T-helper 17 cell (primary cell): Measurements from ENCODE around the gene PYHIN1. TPM values are rescaled to one million over a fixed set of nuclear protein-coding genes. Genes with fewer than 3 reads are reported as not detected.
"Not testable (repeated sequence)": the region's sequence is repeated elsewhere in the genome, so short reads cannot be mapped to it uniquely, and the experiment has no call there.

Source experiments
- ATAC-seq: fragments of 150-1000 bp; cut with Tn5 transposase; 2 replicates; pipeline ENCODE4 v1.10.0; 2021; ENCODE audit warnings: mild to moderate bottlenecking, moderate library complexity
- DNase-seq, 3 donors: peaks; one replicate each; pipeline versions ENCODE4 v3.0.0 to v3.0.0-alpha.2; 2020 to 2021
- H3K9me3 ChIP-seq: one replicate; pipeline ENCODE4 v1.7.0; 2013; ENCODE audit warnings: low read length, mild to moderate bottlenecking; ENCODE audit not compliant: control insufficient read depth, poor library complexity, severe bottlenecking
- H3K27ac Mint-ChIP-seq: one replicate; pipeline ENCODE4 v1.8.0; 2022; ENCODE audit warnings: mild to moderate bottlenecking, moderate library complexity, mixed read lengths
- H3K27me3 Mint-ChIP-seq: one replicate; pipeline ENCODE4 v1.8.0; 2022; ENCODE audit warnings: mixed read lengths
- H3K36me3 Mint-ChIP-seq: one replicate; pipeline ENCODE4 v1.8.0; 2022; ENCODE audit warnings: low read depth, mixed read lengths
- H3K4me1 Mint-ChIP-seq: one replicate; pipeline ENCODE4 v1.8.0; 2022; ENCODE audit warnings: mild to moderate bottlenecking, mixed read lengths
- H3K4me3 Mint-ChIP-seq: one replicate; pipeline ENCODE4 v1.8.0; 2022; ENCODE audit warnings: mild to moderate bottlenecking, moderate library complexity, mixed read lengths
- total RNA-seq, 4 donors: library from RNA in 2 of 4; stranded (reverse) in 2 of 4; gene quantifications; one replicate each; pipeline ENCODE4 v1.2.3 and lab custom pipeline; 2022 to 2026

Gene PYHIN1
- total RNA-seq, 2 donors from 2014 or later = 42.1 to 48.1 TPM

- peak; percentile 79 for ATAC-seq
- Mint-ChIP-seq H3K4me3 (peak within 1 kb of the TSS; percentile 96), H3K27ac (peak within 1 kb of the TSS; percentile 99), H3K4me1 (peaks cover 45% of the 10 kb centered on the region), H3K36me3 (peaks cover 17% of the 10 kb centered on the region), H3K27me3 (no peaks in the 10 kb centered on the region)
- no peak for DNase-seq
- H3K9me3 ChIP-seq = no peaks in the 10 kb centered on the region
Measured at GRCh38 chr1:159009704-159010361, 78.5 kb downstream of the PYHIN1 start, which contains the start of gene IFI16. IFI16 (plus strand) TSS chr1:159009907; CDS start chr1:159014681, 4,774 bp downstream.

DNA sequence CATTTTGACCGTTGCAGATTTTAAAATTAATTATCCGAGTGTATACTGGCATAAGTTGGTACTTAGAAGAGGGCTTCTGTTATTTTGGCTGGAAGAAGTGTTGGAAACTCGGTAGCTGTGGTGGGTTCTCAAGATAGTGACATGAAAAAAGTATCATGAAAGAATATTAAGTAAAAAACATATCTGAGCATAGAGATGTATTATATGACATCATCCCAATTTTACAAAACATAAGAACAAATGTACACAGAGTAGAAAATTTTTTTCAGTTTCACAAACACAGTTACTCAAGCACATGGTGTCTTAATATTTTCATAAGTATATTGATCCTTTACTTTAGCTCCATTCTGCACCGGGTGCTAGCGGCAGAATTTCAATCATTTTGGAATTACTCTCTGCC, 79.0 kb downstream of the PYHIN1 start:
- Mint-ChIP-seq H3K36me3 (peaks cover 17% of the 10 kb centered on the region), H3K4me3 (peak overlapping the region; percentile 96), H3K27ac (peak overlapping the region; percentile 99), H3K27me3 (no peaks in the 10 kb centered on the region), H3K4me1 (peaks cover 48% of the 10 kb centered on the region)
- ATAC-seq (no peak), DNase-seq (no peak)
- H3K9me3 ChIP-seq = no peaks in the 10 kb centered on the region

DNA sequence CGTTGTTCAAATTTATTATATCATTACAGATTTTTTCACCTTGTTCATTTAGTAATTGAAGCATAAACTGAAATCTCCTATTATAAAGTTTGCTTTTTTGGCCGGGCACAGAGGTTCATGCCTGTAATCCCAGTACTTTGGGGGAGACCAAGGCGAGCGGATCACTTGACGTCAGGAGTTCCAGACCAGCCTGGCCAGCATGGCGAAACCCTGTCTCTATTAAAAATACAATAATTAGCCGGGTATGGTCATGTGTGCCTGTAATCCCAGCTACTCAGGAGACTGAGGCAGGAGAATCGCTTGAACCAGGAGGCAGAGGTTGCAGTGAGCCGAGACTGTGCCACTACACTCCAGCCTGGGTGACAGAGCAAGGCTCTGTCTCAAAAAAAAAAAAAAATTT, 79.6 kb downstream of the PYHIN1 start:
- not testable (repeated sequence) for H3K9me3 ChIP-seq, ATAC-seq, DNase-seq, H3K27me3 Mint-ChIP-seq
- Mint-ChIP-seq H3K27ac (peak overlapping the region; percentile 99), H3K36me3 (peaks cover 17% of the 10 kb centered on the region), H3K4me1 (peaks cover 51% of the 10 kb centered on the region), H3K4me3 (peak overlapping the region; percentile 96)

GRCh38 chr1:159011751-159012150, 80.4 kb downstream of the PYHIN1 start:
- no peak for DNase-seq
- no peak for ATAC-seq
- Mint-ChIP-seq H3K4me3 (peak overlapping the region; percentile 92), H3K27me3 (no peaks in the 10 kb centered on the region), H3K27ac (peak overlapping the region; percentile 99), H3K4me1 (peaks cover 54% of the 10 kb centered on the region), H3K36me3 (peaks cover 19% of the 10 kb centered on the region)
- no peaks in the 10 kb centered on the region for H3K9me3 ChIP-seq

DNA sequence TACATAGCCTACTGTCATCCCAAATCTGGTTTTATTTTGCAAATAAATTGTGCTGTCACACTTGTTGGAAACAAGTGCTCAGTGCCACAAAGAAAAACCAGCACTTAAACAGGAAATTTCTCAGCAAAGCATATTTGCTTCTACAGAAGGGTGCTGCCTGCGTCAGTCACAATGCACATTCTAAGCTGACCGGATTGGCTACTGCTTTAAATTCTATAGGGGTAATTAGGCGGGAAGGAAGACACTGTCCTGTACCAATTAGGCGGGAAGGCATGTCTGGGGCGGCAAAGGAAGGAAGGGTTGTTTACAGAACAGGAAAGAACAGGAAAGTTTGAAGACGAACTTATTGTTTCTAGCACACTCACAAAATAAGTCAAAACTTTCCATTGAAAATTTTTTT, 81.1 kb downstream of the PYHIN1 start:
- ATAC-seq (peak; percentile 50), DNase-seq (no peak)
- H3K4me1 Mint-ChIP-seq = peaks cover 55% of the 10 kb centered on the region
- no peaks in the 10 kb centered on the region for H3K27me3 Mint-ChIP-seq
- H3K36me3 Mint-ChIP-seq = peaks cover 21% of the 10 kb centered on the region
- peak overlapping the region; percentile 97 for H3K4me3 Mint-ChIP-seq
- H3K27ac Mint-ChIP-seq = peak overlapping the region; percentile 99
- H3K9me3 ChIP-seq = no peaks in the 10 kb centered on the region

DNA sequence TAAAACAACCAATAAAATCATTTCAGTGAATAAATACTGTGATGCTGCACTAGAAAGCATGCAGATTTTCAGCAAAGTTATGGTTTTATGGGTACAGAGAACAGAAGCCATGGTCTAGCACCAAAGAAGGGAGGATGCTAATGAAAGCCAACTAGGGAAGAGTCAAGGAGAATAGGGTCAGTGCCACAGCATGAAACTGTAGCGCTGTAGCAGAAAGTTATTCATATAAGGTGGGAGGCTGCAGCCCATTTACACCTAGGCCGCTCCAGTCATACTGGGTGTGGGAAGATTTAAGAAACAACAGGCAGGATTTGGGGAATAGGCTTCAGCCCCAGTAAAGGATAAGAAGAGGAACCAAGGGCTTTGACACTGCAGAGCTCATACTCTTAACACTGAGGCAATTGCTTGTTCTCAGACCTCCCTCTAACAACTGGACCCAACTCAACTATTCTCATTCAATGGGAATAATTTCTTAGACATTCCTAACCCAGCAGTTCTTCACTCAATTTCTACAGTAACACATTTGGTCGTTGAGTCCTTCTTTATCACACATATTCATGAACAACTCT, 82.7 kb downstream of the PYHIN1 start:
- Mint-ChIP-seq H3K27me3 (no peaks in the 10 kb centered on the region), H3K36me3 (peaks cover 26% of the 10 kb centered on the region), H3K4me1 (peaks cover 53% of the 10 kb centered on the region), H3K27ac (peak overlapping the region; percentile 99), H3K4me3 (peak overlapping the region; percentile 97)
- no peaks in the 10 kb centered on the region for H3K9me3 ChIP-seq
- ATAC-seq (no peak), DNase-seq (no peak)

- ATAC-seq (no peak), DNase-seq (no peak)
- H3K4me3 Mint-ChIP-seq = peak overlapping the region; percentile 97
- peaks cover 57% of the 10 kb centered on the region for H3K4me1 Mint-ChIP-seq
- H3K36me3 Mint-ChIP-seq = peaks cover 26% of the 10 kb centered on the region
- H3K9me3 ChIP-seq = no peaks in the 10 kb centered on the region
- H3K27me3 Mint-ChIP-seq = no peaks in the 10 kb centered on the region
- peak overlapping the region; percentile 99 for H3K27ac Mint-ChIP-seq
Measured at GRCh38 chr1:159014851-159015250, 83.5 kb downstream of the PYHIN1 start.

GRCh38 chr1:159015440-159015909, 84.1 kb downstream of the PYHIN1 start:
- Mint-ChIP-seq H3K4me1 (peaks cover 59% of the 10 kb centered on the region), H3K4me3 (peak overlapping the region; percentile 97), H3K27ac (peak overlapping the region; percentile 99), H3K36me3 (peaks cover 22% of the 10 kb centered on the region), H3K27me3 (no peaks in the 10 kb centered on the region)
- no peaks in the 10 kb centered on the region for H3K9me3 ChIP-seq
- peak; percentile 94 for ATAC-seq
- peak; percentile 22 to 50 (median 36) for DNase-seq

- H3K27me3 Mint-ChIP-seq = no peaks in the 10 kb centered on the region
- peaks cover 23% of the 10 kb centered on the region for H3K36me3 Mint-ChIP-seq
- H3K9me3 ChIP-seq = no peaks in the 10 kb centered on the region
- ATAC-seq = no peak
- peak overlapping the region; percentile 24 for H3K27ac Mint-ChIP-seq
- H3K4me1 Mint-ChIP-seq = peaks cover 60% of the 10 kb centered on the region
- no peak for DNase-seq
- H3K4me3 Mint-ChIP-seq = no peak overlapping the region
Measured at GRCh38 chr1:159023723-159024122, 92.4 kb downstream of the PYHIN1 start.

DNA sequence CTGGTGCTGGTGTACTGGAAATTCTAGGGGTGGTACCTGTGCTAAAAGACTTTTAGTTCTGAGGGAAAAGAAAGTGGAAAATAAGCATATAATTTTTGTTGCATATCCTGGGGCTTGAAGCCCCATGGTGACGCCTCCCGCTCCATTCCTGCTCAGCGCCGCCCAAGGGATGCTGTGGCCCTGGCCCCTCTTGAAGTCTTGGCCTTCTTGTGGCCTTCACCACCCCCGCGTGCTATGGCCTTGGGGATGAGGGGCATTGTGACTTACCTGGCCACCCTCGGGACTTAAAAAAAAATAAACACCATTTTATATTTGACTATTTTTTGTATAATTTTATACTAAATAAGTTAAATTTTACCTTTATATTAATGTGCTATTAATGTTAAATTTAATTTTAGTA, 93.7 kb downstream of the PYHIN1 start:
- DNase-seq = no peak
- Mint-ChIP-seq H3K4me1 (peaks cover 52% of the 10 kb centered on the region), H3K27ac (no peak overlapping the region), H3K36me3 (peaks cover 25% of the 10 kb centered on the region), H3K4me3 (peak overlapping the region; percentile 9), H3K27me3 (no peaks in the 10 kb centered on the region)
- no peaks in the 10 kb centered on the region for H3K9me3 ChIP-seq
- no peak for ATAC-seq

Other genes with a start within 250 kb of the PYHIN1 start
- not detected for gene SPTA1, start 244.8 kb upstream of the PYHIN1 start, total RNA-seq
- not detected for gene OR6K2, start 230.9 kb upstream of the PYHIN1 start, total RNA-seq
- not detected for gene OR6K3, start 210.8 kb upstream of the PYHIN1 start, total RNA-seq
- gene OR6K6, start 176.8 kb upstream of the PYHIN1 start, total RNA-seq = not detected
- gene OR6N1, start 159.4 kb upstream of the PYHIN1 start, total RNA-seq = not detected
- gene OR6N2, start 150.3 kb upstream of the PYHIN1 start, total RNA-seq = not detected
- gene MNDA, start 100.2 kb upstream of the PYHIN1 start, total RNA-seq = 1 to 10 TPM in 1 of 2 donors, under 1 TPM in 1; 0.99 to 5.2 TPM
- gene IFI16, start 78.4 kb downstream of the PYHIN1 start, total RNA-seq = 10 to 100 TPM; 68.0 to 82.8 TPM
- 1 to 10 TPM; 3.4 to 6.0 TPM for gene AIM2, start 145.2 kb downstream of the PYHIN1 start, total RNA-seq
- gene CADM3, start 240.1 kb downstream of the PYHIN1 start, total RNA-seq = not detected